GM23338 (cell line): Measurements from ENCODE around the gene PMAIP1. TPM values are rescaled to one million over a fixed set of nuclear protein-coding genes. Genes with fewer than 3 reads are reported as not detected.

Experiments
- ATAC-seq: fragments of 200-7000 bp; cut with Tn5 transposase; 3 replicates; pipeline ENCODE4 v1.9.1; 2020
- DNase-seq: peaks from one replicate; pipeline ENCODE4 v3.0.0-alpha.2; 2015; ENCODE audit warnings: low spot score
- H2AFZ ChIP-seq: fragments of 200-600 bp; sonication (generic); 2 replicates; pipeline ENCODE4 v1.8.0; 2016; ENCODE audit warnings: antibody characterized with exemption, mild to moderate bottlenecking, moderate library complexity
- H3F3A ChIP-seq: fragments of 200-600 bp; sonication (generic); replicated peaks from 2 replicates; pipeline ENCODE4 v1.8.0; 2017; ENCODE audit warnings: antibody characterized with exemption, mixed run types, low read depth
- H3K27ac ChIP-seq: fragments of 200-600 bp; sonication (generic); 2 replicates; pipeline ENCODE4 v1.6.1; 2016; ENCODE audit warnings: low read depth
- H3K27me3 ChIP-seq: fragments of 200-600 bp; sonication (generic); 2 replicates; pipeline ENCODE4 v1.8.0; 2016; ENCODE audit warnings: mild to moderate bottlenecking, mixed run types, moderate library complexity; ENCODE audit not compliant: insufficient read depth
- H3K36me3 ChIP-seq: fragments of 200-600 bp; sonication (generic); 2 replicates; pipeline ENCODE4 v1.8.0; 2016; ENCODE audit warnings: mild to moderate bottlenecking; ENCODE audit not compliant: insufficient read depth
- H3K4me1 ChIP-seq: fragments of 200-600 bp; sonication (generic); 2 replicates; pipeline ENCODE4 v1.8.0; 2016; ENCODE audit warnings: mild to moderate bottlenecking, moderate library complexity; ENCODE audit not compliant: insufficient read depth
- H3K4me2 ChIP-seq: fragments of 200-600 bp; sonication (generic); 2 replicates; pipeline ENCODE4 v1.7.1; 2017; ENCODE audit warnings: mixed run types
- H3K4me3 ChIP-seq: fragments of 200-600 bp; sonication (generic); 2 replicates; pipeline ENCODE4 v1.6.1; 2016; ENCODE audit warnings: mixed run types
- H3K79me2 ChIP-seq: fragments of 200-600 bp; sonication (generic); replicated peaks from 2 replicates; pipeline ENCODE4 v1.8.0; 2017; ENCODE audit warnings: mild to moderate bottlenecking; ENCODE audit not compliant: insufficient read depth
- H3K9me2 ChIP-seq: fragments of 200-600 bp; sonication (generic); 2 replicates; pipeline ENCODE4 v1.8.0; 2017; ENCODE audit not compliant: insufficient read depth
- H4K20me1 ChIP-seq: fragments of 200-600 bp; sonication (generic); replicated peaks from 2 replicates; pipeline ENCODE4 v1.8.0; 2017; ENCODE audit warnings: mild to moderate bottlenecking; ENCODE audit not compliant: insufficient read depth
- H3K27ac Mint-ChIP-seq: 2 replicates; pipeline ENCODE4 v1.8.0; 2020; ENCODE audit warnings: inconsistent platforms, mild to moderate bottlenecking, moderate library complexity, mixed read lengths
- H3K27me3 Mint-ChIP-seq: 3 replicates; pipeline ENCODE4 v1.8.0; 2022; ENCODE audit warnings: low read depth, mild to moderate bottlenecking, moderate library complexity, mixed read lengths, inconsistent platforms; ENCODE audit not compliant: insufficient read depth, poor library complexity
- H3K36me3 Mint-ChIP-seq: 3 replicates; pipeline ENCODE4 v1.8.0; 2021; ENCODE audit warnings: low read depth, mild to moderate bottlenecking, inconsistent platforms, moderate library complexity, mixed read lengths
- H3K4me1 Mint-ChIP-seq: 3 replicates; pipeline ENCODE4 v1.8.0; 2020; ENCODE audit warnings: mild to moderate bottlenecking, inconsistent platforms, mixed read lengths
- H3K4me3 Mint-ChIP-seq: 3 replicates; pipeline ENCODE4 v1.8.0; 2021; ENCODE audit warnings: moderate library complexity, mild to moderate bottlenecking, inconsistent platforms, mixed read lengths
- H3K9me3 Mint-ChIP-seq: 3 replicates; pipeline ENCODE4 v1.8.0; 2020; ENCODE audit warnings: moderate library complexity, mild to moderate bottlenecking, inconsistent platforms, mixed read lengths
- CREB1 ChIP-seq: fragments of 250-450 bp; sonication (Bioruptor Pico); IDR thresholded peaks from 2 replicates; pipeline ENCODE4 v1.5.0; 2020; ENCODE audit warnings: low read depth, mild to moderate bottlenecking, moderate library complexity
- JUNB ChIP-seq: IDR thresholded peaks from one replicate; pipeline ENCODE4 v1.6.1; 2016; ENCODE audit warnings: antibody characterized with exemption; ENCODE audit not compliant: unreplicated experiment
- NANOG ChIP-seq: IDR thresholded peaks from 2 replicates; pipeline ENCODE4 v1.6.1; 2016; ENCODE audit warnings: antibody characterized with exemption, borderline replicate concordance
- POLR2AphosphoS5 ChIP-seq: IDR thresholded peaks from 2 replicates; pipeline ENCODE4 v1.6.1; 2016; ENCODE audit warnings: antibody characterized with exemption, low read depth
- ZNF114 ChIP-seq: fragments of 250-450 bp; sonication (Bioruptor Pico); IDR thresholded peaks from 2 replicates; pipeline ENCODE4 v1.5.0; 2020; ENCODE audit warnings: mild to moderate bottlenecking, moderate library complexity
- ZNF331 ChIP-seq: fragments of 250-450 bp; sonication (Bioruptor Pico); IDR thresholded peaks from 2 replicates; pipeline ENCODE4 v1.5.0; 2020; ENCODE audit warnings: low read depth, mild to moderate bottlenecking, moderate library complexity
- ZNF462 ChIP-seq: fragments of 250-450 bp; sonication (Bioruptor Pico); IDR thresholded peaks from 2 replicates; pipeline ENCODE4 v1.5.0; 2020; ENCODE audit warnings: mild to moderate bottlenecking, moderate library complexity
- long read RNA-seq: library from polyadenylated mRNA; unstranded; transcript quantifications from one replicate; pipeline ENCODE4 v2.0.0, GENCODE V29; 2020; ENCODE audit not compliant: unreplicated experiment
- polyA plus RNA-seq: library from polyadenylated mRNA; unstranded; fragments of >200 nt; fragmentation: Nextera tagmentation; extraction: Ambion mirVana; gene quantifications from 2 replicates; pipeline ENCODE4 v1.2.1, GENCODE V29; 2016
- total RNA-seq: library from RNA; depleted of rRNA; stranded (reverse); fragments of >200 nt; shearing (Covaris generic); gene quantifications from 2 replicates; pipeline ENCODE4 v1.2.3, GENCODE V29; 2014; rRNA removed
- TF ChIP-seq, protein P1 (sequence below): IDR thresholded peaks from one replicate; pipeline ENCODE4 v1.6.1; 2018; ENCODE audit warnings: antibody characterized with exemption; ENCODE audit not compliant: unreplicated experiment
- TF ChIP-seq, protein P2 (sequence below): IDR thresholded peaks from 2 replicates; pipeline ENCODE4 v1.6.1; 2016; ENCODE audit warnings: antibody characterized with exemption

The PMAIP1 gene
- 151 and 156 TPM in 2 replicates for total RNA-seq
- 274 and 296 TPM in 2 replicates for polyA plus RNA-seq
- long read RNA-seq, transcript PMAIP1-202 (2 exons, 1,948 nt), result major isoform, 228 of 236 reads
- long read RNA-seq, partial matches to known transcripts, result 5 of 236 reads
- long read RNA-seq, other reads (novel, unspliced or antisense), result 3 of 236 reads

DNA sequence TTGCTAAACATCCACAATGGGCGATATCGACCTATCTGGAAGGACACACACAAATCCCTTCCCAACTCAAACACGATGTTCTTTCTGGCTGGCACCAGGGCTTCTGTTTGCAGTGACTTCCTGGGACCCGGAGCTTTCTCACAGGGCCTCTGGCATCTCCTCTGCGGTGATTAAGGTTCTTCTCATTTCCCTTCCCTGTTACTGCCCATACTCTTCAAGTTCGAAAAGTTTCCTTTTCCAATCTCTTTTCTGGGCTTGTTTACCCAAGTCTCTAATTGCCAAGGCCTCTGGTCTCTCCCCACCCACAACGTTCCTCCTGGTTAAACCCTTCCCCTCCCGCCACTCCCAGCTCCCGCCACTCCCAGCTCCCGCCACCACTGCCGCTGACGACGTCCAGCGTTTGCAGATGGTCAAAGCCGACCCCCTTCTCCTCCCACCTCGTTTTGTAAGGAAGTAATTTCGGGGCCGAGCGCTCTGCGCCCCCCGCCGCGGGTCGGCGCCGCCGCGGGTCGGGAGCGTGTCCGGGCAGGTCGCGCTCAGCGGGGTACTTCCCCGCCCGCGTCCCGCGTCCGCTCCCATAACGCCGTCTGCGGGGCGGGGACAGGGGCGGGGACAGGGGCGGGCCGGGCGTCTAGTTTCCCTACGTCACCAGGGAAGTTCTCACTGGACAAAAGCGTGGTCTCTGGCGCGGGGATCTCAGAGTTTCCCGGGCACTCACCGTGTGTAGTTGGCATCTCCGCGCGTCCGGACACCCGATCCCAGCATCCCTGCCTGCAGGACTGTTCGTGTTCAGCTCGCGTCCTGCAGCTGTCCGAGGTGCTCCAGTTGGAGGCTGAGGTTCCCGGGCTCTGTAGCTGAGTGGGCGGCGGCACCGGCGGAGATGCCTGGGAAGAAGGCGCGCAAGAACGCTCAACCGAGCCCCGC is at the start of gene PMAIP1:
Gene PMAIP1, plus strand, starts transcription at position 699 of the 924 bp plus-strand sequence. Its CDS starts 182 bp downstream, at position 881.
- H2AFZ ChIP-seq, result no peak within 1 kb of the TSS

More for the DNA sequence above, at the start of gene PMAIP1:
- peaks cover 21% of the 10 kb centered on the region; the same call in 1 of the 2 replicates for H3K36me3 ChIP-seq
- H3K4me1 ChIP-seq, result peaks cover 37% of the 10 kb centered on the region
- H3K27ac ChIP-seq, result peak within 1 kb of the TSS; percentile 97
- Mint-ChIP-seq H3K27ac (peak within 1 kb of the TSS; percentile 98), H3K4me3 (peak within 1 kb of the TSS; percentile 94), H3K9me3 (0 out of 3 replicates have a peak, but pooled peaks cover 3% of the 10 kb centered on the region), H3K36me3 (peaks cover 37% of the 10 kb centered on the region), H3K4me1 (peaks cover 46% of the 10 kb centered on the region), H3K27me3 (peaks cover 10% of the 10 kb centered on the region)
- peaks cover 7% of the 10 kb centered on the region for H3F3A ChIP-seq
- peak within 1 kb of the TSS; percentile 77 for H3K4me3 ChIP-seq
- H3K4me2 ChIP-seq, result peak within 1 kb of the TSS; percentile 85
- TF ChIP-seq, protein P1, sequence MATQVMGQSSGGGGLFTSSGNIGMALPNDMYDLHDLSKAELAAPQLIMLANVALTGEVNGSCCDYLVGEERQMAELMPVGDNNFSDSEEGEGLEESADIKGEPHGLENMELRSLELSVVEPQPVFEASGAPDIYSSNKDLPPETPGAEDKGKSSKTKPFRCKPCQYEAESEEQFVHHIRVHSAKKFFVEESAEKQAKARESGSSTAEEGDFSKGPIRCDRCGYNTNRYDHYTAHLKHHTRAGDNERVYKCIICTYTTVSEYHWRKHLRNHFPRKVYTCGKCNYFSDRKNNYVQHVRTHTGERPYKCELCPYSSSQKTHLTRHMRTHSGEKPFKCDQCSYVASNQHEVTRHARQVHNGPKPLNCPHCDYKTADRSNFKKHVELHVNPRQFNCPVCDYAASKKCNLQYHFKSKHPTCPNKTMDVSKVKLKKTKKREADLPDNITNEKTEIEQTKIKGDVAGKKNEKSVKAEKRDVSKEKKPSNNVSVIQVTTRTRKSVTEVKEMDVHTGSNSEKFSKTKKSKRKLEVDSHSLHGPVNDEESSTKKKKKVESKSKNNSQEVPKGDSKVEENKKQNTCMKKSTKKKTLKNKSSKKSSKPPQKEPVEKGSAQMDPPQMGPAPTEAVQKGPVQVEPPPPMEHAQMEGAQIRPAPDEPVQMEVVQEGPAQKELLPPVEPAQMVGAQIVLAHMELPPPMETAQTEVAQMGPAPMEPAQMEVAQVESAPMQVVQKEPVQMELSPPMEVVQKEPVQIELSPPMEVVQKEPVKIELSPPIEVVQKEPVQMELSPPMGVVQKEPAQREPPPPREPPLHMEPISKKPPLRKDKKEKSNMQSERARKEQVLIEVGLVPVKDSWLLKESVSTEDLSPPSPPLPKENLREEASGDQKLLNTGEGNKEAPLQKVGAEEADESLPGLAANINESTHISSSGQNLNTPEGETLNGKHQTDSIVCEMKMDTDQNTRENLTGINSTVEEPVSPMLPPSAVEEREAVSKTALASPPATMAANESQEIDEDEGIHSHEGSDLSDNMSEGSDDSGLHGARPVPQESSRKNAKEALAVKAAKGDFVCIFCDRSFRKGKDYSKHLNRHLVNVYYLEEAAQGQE, result no peak
- TF ChIP-seq JUNB, result no peak
- no peak for TF ChIP-seq ZNF462 (CRISPR knock-in tag)
- peak; percentile 81 for TF ChIP-seq CREB1 (CRISPR knock-in tag)
- no peak for TF ChIP-seq ZNF114 (CRISPR knock-in tag)
- TF ChIP-seq, protein P2, sequence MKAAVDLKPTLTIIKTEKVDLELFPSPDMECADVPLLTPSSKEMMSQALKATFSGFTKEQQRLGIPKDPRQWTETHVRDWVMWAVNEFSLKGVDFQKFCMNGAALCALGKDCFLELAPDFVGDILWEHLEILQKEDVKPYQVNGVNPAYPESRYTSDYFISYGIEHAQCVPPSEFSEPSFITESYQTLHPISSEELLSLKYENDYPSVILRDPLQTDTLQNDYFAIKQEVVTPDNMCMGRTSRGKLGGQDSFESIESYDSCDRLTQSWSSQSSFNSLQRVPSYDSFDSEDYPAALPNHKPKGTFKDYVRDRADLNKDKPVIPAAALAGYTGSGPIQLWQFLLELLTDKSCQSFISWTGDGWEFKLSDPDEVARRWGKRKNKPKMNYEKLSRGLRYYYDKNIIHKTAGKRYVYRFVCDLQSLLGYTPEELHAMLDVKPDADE, result 0 out of 2 replicates have a peak, but pooled peaks have one; percentile 31
- TF ChIP-seq POLR2AphosphoS5, result peak; percentile 100
- TF ChIP-seq ZNF331 (CRISPR knock-in tag), result no peak
- TF ChIP-seq NANOG, result no peak
- H3K27me3 ChIP-seq, result peaks cover 7% of the 10 kb centered on the region
- ATAC-seq, result peak; percentile 63
- peaks cover 46% of the 10 kb centered on the region for H3K79me2 ChIP-seq
- no peaks in the 10 kb centered on the region for H3K9me2 ChIP-seq
- DNase-seq, result peak; percentile 93
- H4K20me1 ChIP-seq, result peaks cover 31% of the 10 kb centered on the region
